ENCODE data around the gene NETO1. TPM values are rescaled to one million over a fixed set of nuclear protein-coding genes. Genes with fewer than 3 reads are reported as not detected.

NETO1 gene
- polyA plus RNA-seq, 1 donor (not counting 4 experiments of a cell fraction or from before 2014, with no cell fraction given): 19.2 TPM

DNA sequence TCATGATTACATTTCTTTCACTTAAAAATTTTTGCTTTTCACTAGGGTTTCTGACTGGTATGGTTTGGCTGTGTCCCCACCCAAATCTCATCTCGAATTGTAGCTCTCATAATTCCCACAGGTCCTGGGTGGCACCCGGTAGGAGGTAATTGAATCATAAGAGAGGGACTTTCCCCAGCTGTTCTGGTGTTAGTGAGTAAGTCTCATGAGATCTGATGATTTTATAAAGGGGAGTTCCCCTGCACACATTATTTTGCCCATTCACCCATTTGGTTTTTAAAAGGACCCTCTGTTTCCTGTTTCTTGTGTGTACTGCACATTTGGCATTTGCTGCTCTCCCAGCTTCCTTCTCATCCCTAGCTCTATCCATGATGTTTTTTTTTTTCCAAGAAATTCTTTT lies 27.8 kb upstream of the NETO1 start:
- TF ChIP-seq EZH2 (IDR thresholded peaks at IDR 0.05; ENCODE audit: low read length) (no peak), CTCF (optimal IDR thresholded peaks at IDR 0.05 in 1 of 3, IDR thresholded peaks at IDR 0.05 in 1 of 3, conservative IDR thresholded peaks at IDR 0.05 in 1 of 3; ENCODE audit: extremely low read depth in 1 of 3, insufficient read depth in 2 of 3, low read length in 3 of 3) (no peak)
- DNase-seq (ENCODE audit: low read depth, low spot score): no peak

DNA sequence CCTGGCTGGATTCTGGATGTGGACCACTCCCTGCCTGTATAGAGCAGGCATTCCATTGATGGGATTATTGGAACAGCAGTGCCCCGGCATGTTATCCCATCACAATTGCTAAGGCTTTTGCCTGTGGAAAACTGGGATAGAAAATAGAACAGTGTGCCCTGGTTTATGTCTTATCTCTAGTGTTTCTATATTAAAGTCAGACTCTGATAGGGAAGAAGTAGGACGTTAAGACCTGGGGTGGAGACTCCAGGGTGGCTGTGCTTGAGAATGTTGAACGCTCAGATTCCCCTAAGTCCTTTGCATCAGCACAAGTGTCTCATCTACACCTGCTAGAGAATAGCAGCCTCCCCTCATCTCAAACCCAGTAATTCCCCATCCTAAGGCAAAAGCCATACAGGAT lies 10.8 kb upstream of the NETO1 start:
- dilution Hi-C loops (cut with MboI; ENCODE audit: extremely low pct_ligation_motif_present, low sequenced_read_pairs): no loop called here
- H3K36me3 ChIP-seq (ENCODE audit: control insufficient read depth in 2 of 2, extremely low read depth in 1 of 2, insufficient read depth in 2 of 2, low read length in 2 of 2): no peaks in the 10 kb centered on the region
- no peaks in the 10 kb centered on the region for H3K79me2 ChIP-seq (ENCODE audit: control insufficient read depth, insufficient read depth, low read length)
- no peak overlapping the region for H3K4me3 ChIP-seq (ENCODE audit: control insufficient read depth in 2 of 3, extremely low read depth in 1 of 3, insufficient read depth in 2 of 3, low read depth in 1 of 3, low read length in 3 of 3)
- TF ChIP-seq CTCF (optimal IDR thresholded peaks at IDR 0.05 in 1 of 3, IDR thresholded peaks at IDR 0.05 in 1 of 3, conservative IDR thresholded peaks at IDR 0.05 in 1 of 3; ENCODE audit: extremely low read depth in 1 of 3, insufficient read depth in 2 of 3, low read length in 3 of 3) (no peak), EZH2 (IDR thresholded peaks at IDR 0.05; ENCODE audit: low read length) (no peak)
- H3K9me3 ChIP-seq (ENCODE audit: control insufficient read depth, low read depth, low read length): no peaks in the 10 kb centered on the region
- no peaks in the 10 kb centered on the region for H4K20me1 ChIP-seq (ENCODE audit: control insufficient read depth, extremely low read depth, insufficient read depth, low read length)
- H3K4me1 ChIP-seq (ENCODE audit: control insufficient read depth, extremely low read depth, insufficient read depth, low read length): no peaks in the 10 kb centered on the region
- H3K9me1 ChIP-seq (ENCODE audit: control insufficient read depth, extremely low read depth, insufficient read depth, low read length): no peaks in the 10 kb centered on the region
- H2AFZ ChIP-seq (ENCODE audit: control insufficient read depth, low read length): no peak overlapping the region
- H3K4me2 ChIP-seq (ENCODE audit: control insufficient read depth, extremely low read depth, insufficient read depth, low read depth, low read length): no peak overlapping the region
- DNase-seq (ENCODE audit: low read depth, low spot score) (no peak), FAIRE-seq (no peak)
- H3K27ac ChIP-seq (ENCODE audit: control insufficient read depth, insufficient read depth, low read length): no peak overlapping the region
- H3K27me3 ChIP-seq (ENCODE audit: control insufficient read depth, extremely low read depth, insufficient read depth, low read length): no peaks in the 10 kb centered on the region
- H3K9ac ChIP-seq (ENCODE audit: control insufficient read depth, extremely low read depth, insufficient read depth, low read length): no peak overlapping the region

More for the DNA sequence above, 27.8 kb upstream of the NETO1 start:
- Histone ChIP-seq H4K20me1 (ENCODE audit: control insufficient read depth, extremely low read depth, insufficient read depth, low read length) (no peaks in the 10 kb centered on the region), H3K27me3 (ENCODE audit: control insufficient read depth, extremely low read depth, insufficient read depth, low read length) (no peaks in the 10 kb centered on the region), H3K79me2 (ENCODE audit: control insufficient read depth, insufficient read depth, low read length) (no peaks in the 10 kb centered on the region), H3K9ac (ENCODE audit: control insufficient read depth, extremely low read depth, insufficient read depth, low read length) (no peak overlapping the region), H3K4me2 (ENCODE audit: control insufficient read depth, extremely low read depth, insufficient read depth, low read depth, low read length) (no peak overlapping the region), H3K4me1 (ENCODE audit: control insufficient read depth, extremely low read depth, insufficient read depth, low read length) (no peaks in the 10 kb centered on the region), H3K36me3 (ENCODE audit: control insufficient read depth in 2 of 2, extremely low read depth in 1 of 2, insufficient read depth in 2 of 2, low read length in 2 of 2) (no peaks in the 10 kb centered on the region), H3K4me3 (ENCODE audit: control insufficient read depth in 2 of 3, extremely low read depth in 1 of 3, insufficient read depth in 2 of 3, low read depth in 1 of 3, low read length in 3 of 3) (no peak overlapping the region), H3K27ac (ENCODE audit: control insufficient read depth, insufficient read depth, low read length) (no peak overlapping the region), H3K9me3 (ENCODE audit: control insufficient read depth, low read depth, low read length) (no peaks in the 10 kb centered on the region), H2AFZ (ENCODE audit: control insufficient read depth, low read length) (no peak overlapping the region), H3K9me1 (ENCODE audit: control insufficient read depth, extremely low read depth, insufficient read depth, low read length) (no peaks in the 10 kb centered on the region)
- dilution Hi-C loops (cut with MboI; ENCODE audit: extremely low pct_ligation_motif_present, low sequenced_read_pairs): no loop called here
- FAIRE-seq: no peak
